Measurements from ENCODE around the gene CCNA2. TPM values are rescaled to one million over a fixed set of nuclear protein-coding genes. Genes with fewer than 3 reads are reported as not detected.

Gene CCNA2
- polyA plus RNA-seq, 10 donors, result 14.7 to 32.5 (median 22.0) TPM

GRCh38 chr4:121777625-121778024 lies 46.1 kb downstream of the CCNA2 start:
- no peak for DNase-seq

GRCh38 chr4:121776610-121777401 lies 46.9 kb downstream of the CCNA2 start:
- DNase-seq, result no peak

- no peak for DNase-seq
Observed at GRCh38 chr4:121773883-121774282, 49.8 kb downstream of the CCNA2 start.

GRCh38 chr4:121771869-121772268 lies 51.8 kb downstream of the CCNA2 start:
- DNase-seq, result no peak

GRCh38 chr4:121769341-121769740 lies 54.3 kb downstream of the CCNA2 start:
- DNase-seq, result no peak

- no peak for DNase-seq
Observed at GRCh38 chr4:121767166-121767565, 56.5 kb downstream of the CCNA2 start.

Other genes with a start within 250 kb of the CCNA2 start
- 100 to 1,000 TPM; 343 to 426 (median 386) TPM for gene ANXA5, start 126.9 kb downstream of the CCNA2 start, polyA plus RNA-seq (ENCODE audit: insufficient read length in 10 of 10)
- gene SMIM43, start 58.7 kb downstream of the CCNA2 start, polyA plus RNA-seq (ENCODE audit: insufficient read length in 10 of 10), result 1 to 10 TPM in 9 of 10 donors, under 1 TPM in 1; 0.81 to 4.6 (median 2.8) TPM
- gene EXOSC9, start 22.6 kb downstream of the CCNA2 start, polyA plus RNA-seq (ENCODE audit: insufficient read length in 10 of 10), result 10 to 100 TPM; 23.9 to 42.3 (median 32.5) TPM
- gene BBS7, start 46.6 kb upstream of the CCNA2 start, polyA plus RNA-seq (ENCODE audit: insufficient read length in 10 of 10), result 10 to 100 TPM; 10.7 to 18.1 (median 13.2) TPM
- gene TRPC3, start 128.2 kb upstream of the CCNA2 start, polyA plus RNA-seq (ENCODE audit: insufficient read length in 10 of 10), result 1 to 10 TPM in 3 of 10 donors, under 1 TPM in 7; 0.59 to 1.7 (median 0.84) TPM